ENCODE data around the gene STAP1.
"Not testable (repeated sequence)": the region's sequence is repeated elsewhere in the genome, so short reads cannot be mapped to it uniquely, and the experiment has no call there.

Gene STAP1

GRCh38 chr4:67558493-67558892, at the start of gene STAP1:
STAP1 (plus strand) TSS chr4:67558727; CDS start chr4:67558810, 83 bp downstream.
- peak; percentile 39 for DNase-seq

- DNase-seq: no peak
These were observed 46.0 kb upstream of the STAP1 start for GRCh38 chr4:67512501-67512900.

- DNase-seq: no peak
These were observed 38.4 kb upstream of the STAP1 start for GRCh38 chr4:67520141-67520540.

GRCh38 chr4:67521506-67521905, 37.0 kb upstream of the STAP1 start:
- no peak for DNase-seq

- DNase-seq: no peak
These were observed 36.3 kb upstream of the STAP1 start for GRCh38 chr4:67522230-67522629.

- peak; percentile 26 for DNase-seq
These were observed 35.5 kb upstream of the STAP1 start for GRCh38 chr4:67522851-67523671.

GRCh38 chr4:67524140-67524539, 34.4 kb upstream of the STAP1 start:
- not testable (repeated sequence) for DNase-seq

GRCh38 chr4:67531379-67531962, 27.1 kb upstream of the STAP1 start:
- DNase-seq: no peak

- not testable (repeated sequence) for DNase-seq
These were observed 26.1 kb upstream of the STAP1 start for GRCh38 chr4:67532397-67532796.

GRCh38 chr4:67533112-67533511, 25.4 kb upstream of the STAP1 start:
- no peak for DNase-seq

GRCh38 chr4:67535280-67535840, 23.2 kb upstream of the STAP1 start:
- no peak for DNase-seq

- no peak for DNase-seq
These were observed 18.7 kb upstream of the STAP1 start for GRCh38 chr4:67539830-67540229.

GRCh38 chr4:67542076-67542475, 16.5 kb upstream of the STAP1 start:
- no peak for DNase-seq

- DNase-seq: peak; percentile 93
These were observed 13.1 kb upstream of the STAP1 start, which contains the start of gene CENPC for GRCh38 chr4:67545199-67546003. CENPC (minus strand) TSS chr4:67545503; CDS start chr4:67545355, 148 bp downstream.

GRCh38 chr4:67546004-67546356, 12.5 kb upstream of the STAP1 start:
- no peak for DNase-seq

GRCh38 chr4:67546971-67547370, 11.6 kb upstream of the STAP1 start:
- no peak for DNase-seq

GRCh38 chr4:67549123-67549522, 9.4 kb upstream of the STAP1 start:
- DNase-seq: peak; percentile 54

GRCh38 chr4:67550451-67550850, 8.1 kb upstream of the STAP1 start:
- DNase-seq: no peak

GRCh38 chr4:67550857-67551256, 7.7 kb upstream of the STAP1 start:
- DNase-seq: no peak

- not testable (repeated sequence) for DNase-seq
These were observed 6.3 kb upstream of the STAP1 start for GRCh38 chr4:67552146-67552792.

- no peak for DNase-seq
These were observed 4.4 kb upstream of the STAP1 start for GRCh38 chr4:67554096-67554495.

GRCh38 chr4:67555447-67555846, 3.1 kb upstream of the STAP1 start:
- no peak for DNase-seq

GRCh38 chr4:67556436-67556835, 2.1 kb upstream of the STAP1 start:
- no peak for DNase-seq

All from CD4-positive, alpha-beta T cell treated with Interleukin-4 for 4 hours (primary cell).